ENCODE measurements around the gene CDH4. TPM values are rescaled to one million over a fixed set of nuclear protein-coding genes. Genes with fewer than 3 reads are reported as not detected.

Gene CDH4
- total RNA-seq, 1 donor from 2014 or later: 12.1 TPM

GRCh38 chr20:61779176-61779965 is 527.3 kb downstream of the CDH4 start:
- FAIRE-seq (peak; percentile 80), DNase-seq (ENCODE audit: low read depth) (no peak)
- Histone ChIP-seq H3K36me3 (ENCODE audit: control insufficient read depth, insufficient read depth, low read length) (no peaks in the 10 kb centered on the region), H3K27me3 (ENCODE audit: control insufficient read depth, insufficient read depth, low read length) (no peaks in the 10 kb centered on the region), H3K4me3 (ENCODE audit: low read depth, low read length) (no peak overlapping the region)
- TF ChIP-seq CTCF (IDR thresholded peaks at IDR 0.05; ENCODE audit: insufficient read depth, low read length, severe bottlenecking): no peak

- Histone ChIP-seq H3K27me3 (ENCODE audit: control insufficient read depth, insufficient read depth, low read length) (no peaks in the 10 kb centered on the region), H3K4me3 (ENCODE audit: low read depth, low read length) (no peak overlapping the region), H3K36me3 (ENCODE audit: control insufficient read depth, insufficient read depth, low read length) (no peaks in the 10 kb centered on the region)
- no peak for TF ChIP-seq CTCF (IDR thresholded peaks at IDR 0.05; ENCODE audit: insufficient read depth, low read length, severe bottlenecking)
- FAIRE-seq: no peak
- DNase-seq (ENCODE audit: low read depth): no peak
Measured at GRCh38 chr20:61780066-61780465, 528.0 kb downstream of the CDH4 start.

GRCh38 chr20:61784801-61785566 is 532.9 kb downstream of the CDH4 start:
- no peak for DNase-seq (ENCODE audit: low read depth)
- TF ChIP-seq CTCF (IDR thresholded peaks at IDR 0.05; ENCODE audit: insufficient read depth, low read length, severe bottlenecking): no peak
- FAIRE-seq: no peak
- Histone ChIP-seq H3K36me3 (ENCODE audit: control insufficient read depth, insufficient read depth, low read length) (no peaks in the 10 kb centered on the region), H3K4me3 (ENCODE audit: low read depth, low read length) (no peak overlapping the region), H3K27me3 (ENCODE audit: control insufficient read depth, insufficient read depth, low read length) (no peaks in the 10 kb centered on the region)

GRCh38 chr20:61785567-61785816 is 533.4 kb downstream of the CDH4 start:
- no peak for DNase-seq (ENCODE audit: low read depth)
- Histone ChIP-seq H3K4me3 (ENCODE audit: low read depth, low read length) (no peak overlapping the region), H3K27me3 (ENCODE audit: control insufficient read depth, insufficient read depth, low read length) (no peaks in the 10 kb centered on the region), H3K36me3 (ENCODE audit: control insufficient read depth, insufficient read depth, low read length) (no peaks in the 10 kb centered on the region)
- no peak for TF ChIP-seq CTCF (IDR thresholded peaks at IDR 0.05; ENCODE audit: insufficient read depth, low read length, severe bottlenecking)
- no peak for FAIRE-seq

- TF ChIP-seq CTCF (IDR thresholded peaks at IDR 0.05; ENCODE audit: insufficient read depth, low read length, severe bottlenecking): no peak
- H3K4me3 ChIP-seq (ENCODE audit: low read depth, low read length): no peak overlapping the region
- H3K27me3 ChIP-seq (ENCODE audit: control insufficient read depth, insufficient read depth, low read length): no peaks in the 10 kb centered on the region
- no peak for DNase-seq (ENCODE audit: low read depth)
- no peaks in the 10 kb centered on the region for H3K36me3 ChIP-seq (ENCODE audit: control insufficient read depth, insufficient read depth, low read length)
- no peak for FAIRE-seq
Measured at GRCh38 chr20:61786230-61786629, 534.2 kb downstream of the CDH4 start.
